Stimulated activated CD4-positive, alpha-beta T cell treated with anti-CD3 and anti-CD28 coated beads, Interleukin-4, amount 100 ng/mL, for 24 hours (primary cell): Measurements from ENCODE around the gene HRG.
"Not testable (repeated sequence)": the region's sequence is repeated elsewhere in the genome, so short reads cannot be mapped to it uniquely, and the experiment has no call there.

Source experiments
- DNase-seq: peaks from one replicate; pipeline ENCODE4 v3.0.0-alpha.2; 2020

The HRG gene, protein sequence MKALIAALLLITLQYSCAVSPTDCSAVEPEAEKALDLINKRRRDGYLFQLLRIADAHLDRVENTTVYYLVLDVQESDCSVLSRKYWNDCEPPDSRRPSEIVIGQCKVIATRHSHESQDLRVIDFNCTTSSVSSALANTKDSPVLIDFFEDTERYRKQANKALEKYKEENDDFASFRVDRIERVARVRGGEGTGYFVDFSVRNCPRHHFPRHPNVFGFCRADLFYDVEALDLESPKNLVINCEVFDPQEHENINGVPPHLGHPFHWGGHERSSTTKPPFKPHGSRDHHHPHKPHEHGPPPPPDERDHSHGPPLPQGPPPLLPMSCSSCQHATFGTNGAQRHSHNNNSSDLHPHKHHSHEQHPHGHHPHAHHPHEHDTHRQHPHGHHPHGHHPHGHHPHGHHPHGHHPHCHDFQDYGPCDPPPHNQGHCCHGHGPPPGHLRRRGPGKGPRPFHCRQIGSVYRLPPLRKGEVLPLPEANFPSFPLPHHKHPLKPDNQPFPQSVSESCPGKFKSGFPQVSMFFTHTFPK

DNA sequence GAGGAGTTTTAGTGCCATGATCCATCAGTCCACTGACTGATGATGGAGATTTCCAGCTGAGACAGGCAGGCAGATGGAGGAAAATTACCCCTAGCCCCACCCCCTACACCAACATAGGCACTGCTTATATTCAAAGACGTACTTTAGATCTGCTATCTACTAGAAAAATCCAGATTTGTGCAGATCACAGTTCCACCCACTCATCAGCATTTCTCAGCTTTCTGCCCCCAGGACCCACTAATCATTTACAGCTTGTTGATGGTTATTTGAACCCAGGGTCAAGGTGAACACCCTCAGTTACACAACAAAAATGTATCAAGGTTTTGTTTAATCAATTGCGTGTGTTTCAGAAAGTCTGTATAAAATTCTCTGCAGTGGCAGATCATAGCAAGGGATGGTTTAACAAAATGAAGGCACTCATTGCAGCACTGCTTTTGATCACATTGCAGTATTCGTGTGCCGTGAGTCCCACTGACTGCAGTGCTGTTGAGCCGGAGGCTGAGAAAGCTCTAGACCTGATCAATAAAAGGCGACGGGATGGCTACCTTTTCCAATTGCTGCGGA is at the start of gene HRG:
TSS of gene HRG (plus strand) at position 390 of the 564 bp plus-strand sequence. CDS start at position 408, 18 bp downstream.
- no peak for DNase-seq

DNA sequence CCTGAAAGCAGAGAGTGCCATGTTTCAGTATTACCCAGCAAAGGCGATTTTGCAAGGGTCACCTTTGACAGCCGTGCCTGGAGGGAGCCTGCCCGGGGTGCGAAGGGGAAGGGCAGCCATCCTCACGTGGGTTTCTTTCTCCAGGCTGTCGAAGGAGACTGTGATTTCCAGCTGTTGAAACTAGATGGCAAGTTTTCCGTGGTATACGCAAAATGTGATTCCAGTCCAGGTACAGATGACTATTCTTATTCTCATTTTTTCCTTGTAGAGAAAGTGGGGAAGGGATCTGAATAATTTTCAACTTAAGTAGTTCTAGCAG is 49.6 kb upstream of the HRG start:
- DNase-seq: no peak

DNA sequence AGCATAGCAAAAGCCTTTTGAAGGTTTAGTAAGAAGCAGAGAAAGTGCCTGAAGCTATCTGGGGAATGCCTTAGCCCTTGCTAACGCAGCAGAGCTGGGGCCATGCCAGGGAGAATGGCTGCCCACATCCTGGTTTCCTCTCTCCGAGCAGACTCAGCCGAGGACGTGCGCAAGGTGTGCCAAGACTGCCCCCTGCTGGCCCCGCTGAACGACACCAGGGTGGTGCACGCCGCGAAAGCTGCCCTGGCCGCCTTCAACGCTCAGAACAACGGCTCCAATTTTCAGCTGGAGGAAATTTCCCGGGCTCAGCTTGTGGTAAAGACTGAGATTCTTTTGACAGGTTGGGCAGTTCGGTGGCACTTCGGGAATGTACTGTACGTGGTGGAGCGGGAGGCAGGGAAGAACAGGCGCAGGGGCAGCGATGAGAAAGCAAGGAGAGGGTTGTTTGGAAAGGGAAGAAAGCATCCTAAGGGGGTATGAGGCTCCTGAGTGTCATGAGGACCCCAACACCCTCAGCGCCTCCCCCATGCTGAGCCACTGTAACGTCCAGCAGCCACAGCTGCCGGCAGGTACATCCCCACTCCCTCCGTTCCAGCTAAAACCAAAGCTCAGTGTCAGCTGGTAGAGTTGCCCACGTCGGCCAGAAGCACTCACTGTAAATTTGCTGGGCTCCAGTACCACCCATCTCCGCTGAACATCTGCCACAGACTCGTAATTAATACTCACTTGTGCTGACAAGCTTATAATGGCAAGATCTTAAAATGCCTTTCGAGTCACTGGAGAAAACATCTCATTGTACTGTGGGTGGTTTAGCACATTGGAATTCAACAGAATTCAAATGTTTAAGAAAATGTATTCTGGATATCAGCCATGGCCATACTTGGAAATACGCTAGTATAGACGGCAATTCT is 48.5 kb upstream of the HRG start:
- DNase-seq: peak; percentile 87

DNA sequence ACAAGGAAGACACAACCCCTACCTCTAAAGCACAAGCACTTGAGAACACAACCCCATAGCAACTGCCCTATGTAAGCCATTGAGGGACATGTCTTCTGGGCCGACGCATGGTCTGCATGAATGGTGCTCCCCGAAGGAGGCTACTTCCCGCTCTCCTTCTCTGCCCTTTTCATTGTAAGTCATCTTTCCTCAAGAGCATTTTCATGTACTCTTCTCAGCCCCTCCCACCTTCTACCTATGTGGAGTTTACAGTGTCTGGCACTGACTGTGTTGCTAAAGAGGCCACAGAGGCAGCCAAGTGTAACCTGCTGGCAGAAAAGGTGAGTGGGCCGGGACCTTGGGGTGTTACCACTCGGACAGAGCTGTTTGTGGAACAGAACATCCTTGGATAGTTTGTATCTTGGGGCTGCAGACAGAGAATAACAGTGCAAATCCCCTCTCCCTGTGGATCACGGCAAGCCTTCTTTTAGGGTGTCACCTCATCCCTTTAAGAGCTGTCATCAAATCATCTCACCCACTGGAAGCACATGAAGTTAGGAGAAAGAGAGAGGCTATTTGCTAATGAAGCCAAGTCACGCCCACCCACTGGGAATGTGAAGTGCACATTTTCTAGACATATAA is 47.4 kb upstream of the HRG start:
- no peak for DNase-seq

DNA sequence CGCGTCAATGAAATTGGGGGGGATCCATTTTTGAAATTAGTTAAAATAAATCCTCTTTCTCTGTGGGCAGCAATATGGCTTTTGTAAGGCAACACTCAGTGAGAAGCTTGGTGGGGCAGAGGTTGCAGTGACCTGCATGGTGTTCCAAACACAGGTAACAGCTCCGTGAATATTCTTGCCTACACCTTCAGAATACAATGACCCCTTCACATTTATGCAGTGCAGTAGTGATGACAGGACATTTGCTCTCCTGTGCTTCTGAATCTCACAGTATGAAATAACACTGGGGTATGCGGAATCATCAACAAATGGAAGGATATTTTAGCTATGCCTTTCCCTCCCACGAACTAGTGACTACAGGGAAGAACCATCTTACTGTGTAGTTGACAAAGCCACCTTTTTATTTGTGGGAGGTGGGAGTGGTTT is 46.0 kb upstream of the HRG start:
- no peak for DNase-seq

DNA sequence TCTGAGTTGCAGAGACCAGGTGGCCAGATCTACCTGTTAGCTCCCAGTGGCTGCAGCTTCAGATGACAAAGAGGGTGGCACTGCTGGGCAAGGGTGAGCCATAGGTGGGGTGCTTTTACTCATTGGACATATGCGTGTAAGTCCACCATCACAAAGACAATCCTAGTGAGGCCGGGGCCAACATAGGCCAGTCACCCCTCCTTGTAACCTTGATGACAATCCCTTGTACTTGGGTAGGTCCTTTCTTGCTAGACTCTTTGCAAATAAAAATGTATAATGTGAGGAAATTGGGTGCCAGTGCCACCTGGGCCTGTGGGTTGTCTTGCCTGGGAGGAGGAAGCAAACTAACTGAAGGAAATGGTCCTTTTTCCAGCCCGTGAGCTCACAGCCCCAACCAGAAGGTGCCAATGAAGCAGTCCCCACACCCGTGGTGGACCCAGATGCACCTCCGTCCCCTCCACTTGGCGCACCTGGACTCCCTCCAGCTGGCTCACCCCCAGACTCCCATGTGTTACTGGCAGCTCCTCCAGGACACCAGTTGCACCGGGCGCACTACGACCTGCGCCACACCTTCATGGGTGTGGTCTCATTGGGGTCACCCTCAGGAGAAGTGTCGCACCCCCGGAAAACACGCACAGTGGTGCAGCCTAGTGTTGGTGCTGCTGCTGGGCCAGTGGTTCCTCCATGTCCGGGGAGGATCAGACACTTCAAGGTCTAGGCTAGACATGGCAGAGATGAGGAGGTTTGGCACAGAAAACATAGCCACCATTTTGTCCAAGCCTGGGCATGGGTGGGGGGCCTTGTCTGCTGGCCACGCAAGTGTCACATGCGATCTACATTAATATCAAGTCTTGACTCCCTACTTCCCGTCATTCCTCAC is 45.4 kb upstream of the HRG start:
- no peak for DNase-seq

DNA sequence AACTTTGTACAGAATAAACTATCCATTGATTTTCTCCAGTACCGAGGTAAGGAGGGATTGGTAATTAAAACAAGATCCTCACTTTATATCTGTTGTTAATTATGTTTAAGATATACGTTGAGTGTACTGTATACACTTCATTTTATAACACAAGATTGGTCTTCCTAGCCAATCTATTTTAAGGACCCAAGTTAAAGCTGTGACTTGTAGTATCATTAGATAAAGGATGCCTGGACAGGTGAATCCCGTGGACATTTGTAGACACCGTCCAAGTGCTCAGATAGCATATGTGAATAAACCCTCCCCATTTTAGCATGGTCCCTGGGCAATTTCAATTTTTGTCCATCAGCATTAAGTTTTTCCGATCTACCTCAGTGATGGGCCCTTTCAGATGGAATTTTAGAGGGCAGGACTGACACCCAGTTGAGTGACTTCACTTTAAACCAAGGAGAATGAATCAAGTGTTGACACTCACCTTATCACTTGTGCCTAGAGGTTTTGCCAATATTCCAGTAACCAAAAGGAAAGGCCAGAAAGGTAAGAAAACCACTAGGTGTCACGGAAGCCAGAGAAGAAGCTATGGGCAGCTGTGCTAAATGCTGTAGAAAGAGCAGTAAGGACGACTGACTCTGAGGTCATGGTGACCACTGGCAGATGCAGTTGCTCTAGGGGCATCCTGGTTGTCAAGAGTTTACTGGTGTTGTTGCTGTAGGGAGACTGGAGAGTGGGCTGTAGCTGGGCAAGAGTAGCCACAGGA is 43.7 kb upstream of the HRG start:
- DNase-seq: no peak

DNA sequence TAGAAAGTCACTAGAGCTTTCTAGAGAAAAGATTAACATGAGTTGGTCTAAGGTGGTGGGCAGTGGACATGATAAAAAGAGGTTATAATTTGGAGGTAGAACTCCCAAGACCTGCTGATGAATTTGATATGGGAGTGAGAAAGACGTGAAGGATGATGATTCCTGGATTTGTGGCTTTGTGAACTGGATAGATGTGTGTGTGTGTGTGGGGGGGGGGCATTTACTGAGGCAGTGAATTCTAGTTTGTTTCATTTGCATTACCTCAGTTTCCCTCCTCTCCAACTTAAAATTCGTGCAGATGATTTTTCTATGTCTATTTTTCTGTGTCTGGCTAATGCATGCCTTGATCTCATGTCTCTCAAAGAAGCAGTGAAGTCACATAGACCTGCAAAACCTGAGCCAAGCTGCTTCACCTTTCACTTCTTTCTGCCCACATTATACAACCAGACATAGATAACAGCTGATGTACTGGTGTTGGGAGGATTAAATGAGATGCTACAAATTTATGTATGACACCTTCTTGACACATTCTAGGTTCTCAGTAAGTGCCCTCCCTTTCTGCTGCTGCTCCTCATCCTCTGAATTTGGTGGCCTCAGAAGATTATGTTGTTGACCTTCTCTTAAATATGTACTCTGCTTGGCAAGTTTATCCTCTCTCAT is 43.0 kb upstream of the HRG start:
- no peak for DNase-seq

DNA sequence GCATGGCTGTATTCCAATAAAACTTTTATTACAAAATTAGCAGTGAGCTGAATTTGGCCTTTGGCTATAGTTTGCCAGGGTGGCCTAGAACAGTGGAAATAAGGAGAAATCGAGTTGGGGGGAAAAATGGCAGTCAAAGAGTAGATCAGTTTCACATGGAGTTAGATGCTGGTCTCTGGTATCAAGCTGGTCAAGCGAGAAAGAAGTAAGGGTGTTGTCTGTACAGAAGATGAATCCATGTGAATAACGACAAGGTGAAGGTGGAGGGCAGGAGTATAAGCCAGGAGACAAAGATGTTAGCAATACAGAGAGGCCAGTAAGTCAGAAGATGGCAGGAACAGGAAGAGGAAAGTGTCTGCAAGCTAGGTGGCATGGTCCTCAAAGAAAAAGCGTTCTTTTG is 41.2 kb upstream of the HRG start:
- no peak for DNase-seq

DNA sequence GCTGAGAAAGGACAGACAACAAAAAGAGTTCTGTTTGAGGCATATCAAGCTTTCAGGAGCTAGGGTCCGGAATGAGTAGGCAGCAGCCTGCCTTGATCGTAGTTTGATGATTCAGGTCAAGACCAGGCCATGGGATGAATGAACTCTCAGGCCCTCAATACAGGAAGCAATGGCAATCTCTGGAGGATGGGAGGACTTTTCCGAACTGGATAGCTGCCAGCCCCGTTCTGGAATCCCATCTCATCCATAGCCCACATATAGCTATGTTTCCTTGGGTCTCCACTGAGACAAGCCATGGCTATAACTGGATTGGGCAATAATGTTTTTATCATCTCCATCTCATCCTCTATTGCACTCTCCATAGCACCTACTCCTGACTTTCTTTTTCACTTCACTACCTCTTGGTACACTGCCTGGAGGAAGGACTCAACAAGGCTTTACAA is 40.2 kb upstream of the HRG start:
- DNase-seq: no peak

DNA sequence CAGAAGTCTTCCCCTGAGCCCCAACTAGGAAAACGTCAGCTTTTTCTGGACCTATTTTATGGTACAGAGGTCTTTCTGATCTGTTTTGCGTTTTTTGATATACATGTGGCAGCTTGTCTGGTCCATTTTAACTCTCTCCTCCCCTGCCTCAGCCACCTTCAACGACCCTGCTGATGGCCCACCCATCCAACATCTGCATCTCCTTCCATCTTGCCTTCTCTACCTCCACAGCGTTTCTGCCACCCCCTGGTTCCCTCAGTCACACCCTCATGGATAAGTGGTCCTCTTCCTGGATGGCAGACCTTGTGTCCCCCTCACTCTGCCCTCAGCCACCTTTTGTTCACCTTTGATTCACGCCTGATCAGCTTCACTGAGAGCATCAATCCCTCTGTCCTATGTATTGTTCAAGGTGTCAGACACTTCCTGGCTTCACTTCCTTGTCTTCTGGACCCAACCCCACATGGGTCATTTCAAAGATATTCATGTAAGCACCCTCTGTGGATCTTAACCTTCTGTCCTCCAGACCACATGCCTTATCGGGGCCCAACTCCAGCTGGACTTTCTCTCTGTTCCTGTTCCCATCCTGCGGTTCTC is 39.5 kb upstream of the HRG start:
- DNase-seq: no peak

DNA sequence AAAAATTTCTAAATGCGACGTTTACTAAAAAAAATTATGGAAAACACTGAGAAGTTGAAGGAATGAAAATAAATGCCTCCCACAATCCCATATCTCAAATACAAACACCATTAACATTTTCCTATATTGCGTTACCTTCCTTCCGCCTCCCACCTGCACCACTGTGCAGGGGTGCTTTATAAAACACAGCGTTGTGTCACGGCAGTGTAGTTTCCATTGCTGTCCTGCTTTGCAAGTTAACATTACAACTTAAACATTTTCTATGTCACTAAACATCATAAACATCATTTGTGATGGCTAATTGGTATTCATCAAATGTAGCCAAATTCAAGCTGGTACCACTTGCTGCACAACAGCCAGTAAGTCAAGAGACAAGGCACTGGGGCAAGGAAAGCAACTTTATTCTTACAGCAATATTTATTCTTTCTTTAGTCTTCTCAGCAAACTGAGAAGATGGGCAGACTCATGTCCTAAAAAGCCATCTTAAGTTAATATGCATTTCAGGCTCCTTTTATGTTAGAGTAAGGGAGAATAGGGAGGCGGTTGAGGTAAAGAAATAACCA is 37.9 kb upstream of the HRG start:
- DNase-seq: no peak

DNA sequence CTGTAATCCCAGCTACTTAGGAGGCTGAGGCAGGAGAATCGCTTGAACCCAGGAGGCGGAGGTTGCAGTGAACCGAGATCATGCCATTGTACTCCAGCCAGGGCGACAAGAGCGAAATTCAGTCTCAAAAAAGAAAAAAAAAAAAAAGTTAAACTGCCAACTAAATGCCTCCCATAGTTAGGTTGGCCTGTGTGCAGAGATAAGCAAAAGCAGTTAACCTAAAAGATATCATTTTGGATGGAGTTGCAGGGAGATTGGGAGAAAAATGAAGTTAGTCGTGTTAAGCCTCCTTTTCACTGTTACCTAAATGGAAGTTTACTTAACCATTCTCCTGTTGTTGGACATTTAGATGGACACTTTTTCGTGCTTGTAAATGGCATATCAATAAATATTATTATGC is 37.1 kb upstream of the HRG start:
- DNase-seq: no peak

DNA sequence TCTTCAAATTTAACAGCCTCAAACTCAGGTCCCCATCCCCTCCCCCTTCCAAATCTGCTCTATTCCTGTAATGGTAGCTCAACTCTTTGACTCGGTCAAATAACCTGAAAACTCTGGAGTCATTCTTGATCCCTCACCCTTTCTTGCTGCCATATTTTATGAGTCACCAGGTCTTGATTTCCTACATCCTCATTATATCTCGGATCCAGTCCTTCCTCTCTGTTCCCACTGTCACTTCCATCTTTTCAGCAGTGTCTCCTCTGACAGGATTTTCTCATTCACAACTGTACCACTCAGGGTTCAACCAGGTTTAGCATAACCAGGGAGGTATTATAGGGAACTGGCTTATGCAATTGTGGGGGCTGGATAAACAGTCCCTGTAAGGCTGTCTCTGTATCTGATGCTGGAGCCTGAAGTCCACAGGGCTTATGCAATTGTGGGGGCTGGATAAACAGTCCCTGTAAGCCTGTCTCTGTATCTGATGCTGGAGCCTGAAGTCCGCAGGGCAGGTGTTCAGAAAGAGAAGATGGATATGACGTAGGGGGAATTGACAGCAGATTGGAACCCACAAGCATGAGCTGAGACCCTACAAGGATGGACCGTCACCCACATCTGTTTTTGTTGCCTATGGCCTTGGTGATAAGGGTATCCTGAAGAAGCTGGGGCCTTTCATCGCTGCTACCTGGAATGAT is 34.7 kb upstream of the HRG start:
- no peak for DNase-seq

DNA sequence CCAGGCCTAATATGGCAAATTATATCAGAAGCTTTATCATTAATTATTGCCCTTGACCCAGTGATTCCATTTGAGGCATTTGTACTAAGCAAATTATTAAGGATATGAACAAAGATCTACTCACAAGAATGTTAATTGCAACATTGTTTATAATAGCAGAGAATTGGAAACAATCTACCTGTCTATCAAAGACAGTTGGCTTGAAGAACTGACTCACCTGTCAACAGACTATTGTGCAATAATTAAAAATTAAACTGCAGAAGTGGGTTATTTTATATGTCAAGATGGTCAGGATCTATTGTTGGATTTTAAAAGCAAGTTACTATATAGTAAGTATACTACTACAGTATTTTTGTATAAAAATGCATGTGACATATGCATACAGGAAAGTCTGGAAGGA is 32.3 kb upstream of the HRG start:
- DNase-seq: no peak

DNA sequence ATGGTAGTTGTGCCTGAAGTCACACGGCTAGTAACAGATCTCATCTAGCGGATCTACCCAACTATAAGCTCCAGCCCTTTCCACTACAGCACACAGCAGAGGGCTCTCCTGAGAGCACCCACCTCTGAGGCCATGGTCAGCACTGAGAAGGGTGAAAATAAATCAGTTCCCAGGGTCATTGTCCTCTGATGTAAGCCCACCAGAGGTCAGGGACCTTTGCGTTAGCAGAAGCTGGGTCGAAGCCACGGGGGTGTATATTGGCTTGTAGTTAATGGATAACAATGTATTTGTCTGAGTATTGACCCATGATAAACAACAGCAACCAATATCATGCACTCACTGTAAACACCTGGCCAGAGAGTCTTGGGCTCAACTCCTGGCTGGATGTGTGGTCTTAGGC is 31.6 kb upstream of the HRG start:
- not testable (repeated sequence) for DNase-seq

DNA sequence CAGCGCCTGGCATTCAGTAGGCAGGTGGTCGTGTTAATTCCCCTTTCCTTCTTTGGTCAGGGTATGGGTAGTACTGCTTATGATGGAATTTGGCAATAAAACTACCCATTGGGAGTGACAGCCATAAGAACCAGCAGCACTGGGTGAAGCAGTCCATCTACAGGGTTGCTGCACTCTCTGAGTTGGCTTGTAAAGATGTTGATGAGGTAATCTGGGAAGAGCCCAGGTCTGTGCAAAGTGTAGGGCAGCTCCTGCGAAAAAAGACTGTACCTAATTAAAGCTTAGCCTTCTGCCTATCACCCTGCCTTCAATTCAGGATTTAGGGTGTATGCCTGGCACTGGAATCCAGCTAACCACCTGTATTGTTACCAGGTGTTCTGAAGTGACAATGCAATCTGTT is 30.3 kb upstream of the HRG start:
- DNase-seq: no peak

DNA sequence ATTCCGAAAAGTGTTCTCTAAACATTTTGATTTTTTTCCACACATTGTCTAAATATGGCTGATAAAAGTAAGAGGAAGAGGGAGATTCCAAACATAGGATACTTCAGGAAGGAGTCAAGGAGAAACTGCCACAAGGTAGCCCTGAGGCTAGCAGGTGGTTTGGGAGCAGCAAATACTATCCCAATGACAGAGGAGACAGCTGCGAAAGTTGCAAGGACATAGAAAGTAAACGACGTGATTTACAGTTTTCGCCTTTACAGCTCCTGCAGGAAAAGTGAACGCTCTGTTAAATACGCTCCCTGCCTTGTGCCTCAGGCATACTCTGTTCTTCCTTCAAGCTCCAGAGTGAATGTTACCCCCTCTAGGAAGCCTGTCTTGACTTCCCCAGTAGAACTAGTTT is 29.3 kb upstream of the HRG start:
- DNase-seq: no peak

DNA sequence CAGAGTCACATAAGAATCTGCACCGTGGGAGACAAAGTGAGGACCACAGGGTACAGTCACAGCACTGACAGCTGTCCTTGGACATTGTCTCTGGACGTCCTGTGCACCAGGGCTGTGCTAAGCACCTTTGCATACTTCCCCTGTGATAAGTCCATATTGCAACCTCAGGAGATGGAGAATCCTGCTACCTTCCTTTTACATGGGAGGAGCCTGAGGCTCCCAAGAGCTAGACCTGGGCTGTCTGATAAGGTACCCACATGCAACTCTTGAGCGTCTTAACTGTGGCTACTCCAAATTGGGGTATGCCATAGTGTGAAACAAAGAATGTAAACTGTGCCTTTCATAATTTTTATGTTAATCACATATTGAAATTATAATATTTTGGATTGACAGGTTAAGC is 28.1 kb upstream of the HRG start:
- DNase-seq: no peak
